K562 (cell line): Measurements from ENCODE around the gene PDGFC. TPM values are rescaled to one million over a fixed set of nuclear protein-coding genes. Genes with fewer than 3 reads are reported as not detected.

Experiments used
- ATAC-seq: fragments of 200-7000 bp; cut with Tn5 transposase; 3 replicates; pipeline ENCODE4 v1.9.1; 2020; ENCODE audit warnings: moderate library complexity
- BruUV-seq: library from RNA; stranded (reverse); fragments of 400-500 nt; replicated peaks from 2 replicates; lab custom pipeline; 2021; lab: Mats Ljungman, UMichigan
- CTCF ChIA-PET: fragments of 300-600 bp; formaldehyde crosslinking; extraction: SDS; loops from one replicate; lab custom pipeline; 2021; ENCODE audit warnings: low intra/inter-chr PET ratio; lab: Yijun Ruan, JAX
- POLR2A ChIA-PET: fragments of 300-600, 350-650 bp; sonication (Branson Sonifier 250); formaldehyde crosslinking; extraction: SDS; loops from one replicate; lab custom pipeline; 2021; ENCODE audit warnings: antibody characterized with exemption, inconsistent platforms; lab: Yijun Ruan, JAX
- DNase-seq, 4 experiments: peaks; one replicate each; pipeline versions ENCODE4 v3.0.0 to v3.0.0-alpha.2; 2011 to 2018; ENCODE audit warnings: low spot score in 3 of 4, mixed read lengths in 3 of 4; ENCODE audit errors: extremely low read depth in 1 of 4
- FAIRE-seq: peaks from 2 replicates; lab custom pipeline; 2011; peaks lifted over from hg19 to GRCh38; lab: Jason Lieb, UNC
- H2AFZ ChIP-seq: 2 replicates; pipeline ENCODE4 v1.6.0; 2011; ENCODE audit warnings: low read depth, low read length, control low read depth, inconsistent platforms
- H3K27ac ChIP-seq: fragments of 200-600 bp; 3 replicates; pipeline ENCODE4 v1.8.0; 2011; ENCODE audit warnings: low read depth, mild to moderate bottlenecking, control low read depth, inconsistent platforms, low read length, moderate library complexity, mixed read lengths; ENCODE audit errors: extremely low read depth
- H3K27me3 ChIP-seq, 2 experiments: fragments of 300-600 bp in 1 of 2; 2 replicates in 1 of 2; 3 replicates in 1 of 2; pipeline versions ENCODE4 v1.6.0 to v1.8.0; 2011; ENCODE audit warnings: inconsistent platforms in 2 of 2, low read length in 2 of 2, mild to moderate bottlenecking in 1 of 2, mixed read lengths in 1 of 2, moderate library complexity in 1 of 2; ENCODE audit not compliant: control insufficient read depth in 2 of 2, insufficient read depth in 2 of 2
- H3K36me3 ChIP-seq: fragments of 300-600 bp; 3 replicates; pipeline ENCODE4 v1.8.0; 2011; ENCODE audit warnings: mild to moderate bottlenecking, low read length, inconsistent platforms; ENCODE audit not compliant: control insufficient read depth, insufficient read depth
- H3K4me1 ChIP-seq, 2 experiments: fragments of 200-600 bp in 1 of 2; replicated peaks in 1 of 2; 2 replicates in 1 of 2; 3 replicates in 1 of 2; pipeline versions ENCODE4 v1.5.1 to v1.8.0; 2011; ENCODE audit warnings: inconsistent platforms in 2 of 2, low read length in 2 of 2, mild to moderate bottlenecking in 1 of 2, mixed read lengths in 1 of 2, moderate library complexity in 1 of 2; ENCODE audit not compliant: control insufficient read depth in 2 of 2, insufficient read depth in 2 of 2
- H3K4me2 ChIP-seq: 2 replicates; pipeline ENCODE4 v1.6.1; 2011; ENCODE audit warnings: low read length, control low read depth, inconsistent platforms, mixed read lengths; ENCODE audit not compliant: insufficient read depth
- H3K4me3 ChIP-seq: fragments of 200-600 bp; sonication (generic), shearing (Covaris generic); 2 replicates; pipeline ENCODE4 v1.5.1; 2016; ENCODE audit warnings: control low read depth, inconsistent platforms
- H3K79me2 ChIP-seq: fragments of 200-600 bp; 3 replicates; pipeline ENCODE4 v1.8.0; 2011; ENCODE audit warnings: low read length, inconsistent platforms; ENCODE audit not compliant: control insufficient read depth, insufficient read depth
- H3K9ac ChIP-seq, 2 experiments: 2 replicates each; pipeline versions ENCODE4 v1.6.0 to v1.6.1; 2011; ENCODE audit warnings: low read depth in 2 of 2, low read length in 2 of 2, control low read depth in 1 of 2, inconsistent platforms in 1 of 2, mild to moderate bottlenecking in 1 of 2, mixed read lengths in 1 of 2; ENCODE audit not compliant: insufficient read depth in 1 of 2
- H3K9me1 ChIP-seq: one replicate; pipeline ENCODE4 v1.6.0; 2011; ENCODE audit warnings: inconsistent platforms, mild to moderate bottlenecking, low read length, moderate library complexity; ENCODE audit not compliant: control insufficient read depth, insufficient read depth
- H3K9me3 ChIP-seq: replicated peaks from 2 replicates; pipeline ENCODE4 v1.5.1; 2011; ENCODE audit warnings: low read depth, low read length, inconsistent platforms; ENCODE audit not compliant: control insufficient read depth, insufficient read depth
- H4K20me1 ChIP-seq: replicated peaks from 2 replicates; pipeline ENCODE4 v1.6.1; 2011; ENCODE audit warnings: low read length, inconsistent platforms, mixed read lengths; ENCODE audit not compliant: control insufficient read depth, insufficient read depth
- HIVEP1 ChIP-seq: fragments of 250-450 bp; sonication (Bioruptor Pico); IDR thresholded peaks from 2 replicates; pipeline ENCODE4 v1.4.0; 2020; ENCODE audit warnings: mild to moderate bottlenecking
- PHF20 ChIP-seq: fragments of 450-650 bp; IDR thresholded peaks from 2 replicates; pipeline ENCODE4 v1.6.1; 2018; ENCODE audit not compliant: partially characterized antibody
- RBM34 ChIP-seq: fragments of 200-400 bp; formaldehyde crosslinking; IDR thresholded peaks from 2 replicates; pipeline ENCODE4 v1.6.1; 2018; ENCODE audit warnings: low read length, borderline replicate concordance; ENCODE audit not compliant: insufficient read depth
- U2AF2 ChIP-seq: fragments of 200-400 bp; formaldehyde crosslinking; optimal IDR thresholded peaks from 2 replicates; pipeline ENCODE3; 2017; ENCODE audit warnings: low read depth, mild to moderate bottlenecking, low read length
- WGBS: fragments of 100-300 bp; shearing (Covaris generic); methylation state at CpG from one replicate; pipeline ENCODE4 v1.1.6; 2016; ENCODE audit warnings: low coverage, mixed read lengths; ENCODE audit not compliant: insufficient coverage; ENCODE audit errors: missing lambda C conversion rate; 5-methylcytosine and 5-hydroxymethylcytosine counted together
- in situ Hi-C: fragments of 300-500 bp; cut with MboI; formaldehyde crosslinking; loops from 4 replicates; pipeline ENCODE4 v1.15.0; 2018; ENCODE audit warnings: inconsistent platforms, mixed read lengths
- intact Hi-C: fragments of 100-400 bp; cut with micrococcal nuclease; formaldehyde crosslinking; loops from 2 replicates; pipeline ENCODE4 v1.14.2; 2022
- polyA plus RNA-seq, 8 experiments: library from polyadenylated mRNA; depleted of rRNA in 4 of 8; stranded (reverse) in 5 of 8; unstranded in 3 of 8; fragments of >200 nt; fragmentation: Nextera tagmentation in 2 of 8; fragmentation: Illumina TruSeq in 1 of 8; extraction: Ambion mirVana in 2 of 8; extraction: Trizol in 1 of 8; gene quantifications; 2 replicates each; pipeline versions ENCODE4 v1.2.1 to v1.2.3, GENCODE V29; 2011 to 2014; ENCODE audit warnings: inconsistent platforms in 1 of 8, missing spikeins in 1 of 8
- total RNA-seq, 7 experiments: library from RNA; depleted of rRNA in 6 of 7; stranded (reverse); fragments of >200 nt in 6 of 7; fragmentation: Illumina TruSeq in 2 of 7; extraction: Trizol in 2 of 7; gene quantifications; 2 replicates each; pipeline versions ENCODE4 v1.2.1 to v1.2.3, GENCODE V29; 2011 to 2021; ENCODE audit warnings: low replicate concordance in 1 of 7
- TF ChIP-seq, protein P1 (sequence below): fragments of 250-450 bp; sonication (Bioruptor Pico); IDR thresholded peaks from 2 replicates; pipeline ENCODE4 v1.6.1; 2021; ENCODE audit warnings: mild to moderate bottlenecking
- TF ChIP-seq, protein P2 (sequence below): sonication (generic); formaldehyde crosslinking; IDR thresholded peaks from 2 replicates; pipeline ENCODE4 v1.9.0; 2022; ENCODE audit warnings: mild to moderate bottlenecking, missing genetic modification reagents
- TF ChIP-seq, protein P3 (sequence below): fragments of 250-450 bp; sonication (Bioruptor Pico); IDR thresholded peaks from 2 replicates; pipeline ENCODE4 v1.8.0; 2022; ENCODE audit warnings: moderate library complexity, mild to moderate bottlenecking, inconsistent platforms

PDGFC gene
- total and polyA plus RNA-seq, 9 of the 15 experiments (the other 6 are each of a cell fraction or from before 2014, with no cell fraction given) = not detected

- TF ChIP-seq, protein P1, sequence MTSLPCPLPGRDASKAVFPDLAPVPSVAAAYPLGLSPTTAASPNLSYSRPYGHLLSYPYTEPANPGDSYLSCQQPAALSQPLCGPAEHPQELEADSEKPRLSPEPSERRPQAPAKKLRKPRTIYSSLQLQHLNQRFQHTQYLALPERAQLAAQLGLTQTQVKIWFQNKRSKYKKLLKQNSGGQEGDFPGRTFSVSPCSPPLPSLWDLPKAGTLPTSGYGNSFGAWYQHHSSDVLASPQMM (CRISPR knock-in tag) = no peak
- TF ChIP-seq, protein P2, sequence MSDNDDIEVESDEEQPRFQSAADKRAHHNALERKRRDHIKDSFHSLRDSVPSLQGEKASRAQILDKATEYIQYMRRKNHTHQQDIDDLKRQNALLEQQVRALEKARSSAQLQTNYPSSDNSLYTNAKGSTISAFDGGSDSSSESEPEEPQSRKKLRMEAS (CRISPR knock-in tag) = no peak
- TF ChIP-seq HIVEP1 (CRISPR knock-in tag) (no peak), RBM34 (no peak), PHF20 (no peak), U2AF2 (no peak)
- TF ChIP-seq, protein P3, sequence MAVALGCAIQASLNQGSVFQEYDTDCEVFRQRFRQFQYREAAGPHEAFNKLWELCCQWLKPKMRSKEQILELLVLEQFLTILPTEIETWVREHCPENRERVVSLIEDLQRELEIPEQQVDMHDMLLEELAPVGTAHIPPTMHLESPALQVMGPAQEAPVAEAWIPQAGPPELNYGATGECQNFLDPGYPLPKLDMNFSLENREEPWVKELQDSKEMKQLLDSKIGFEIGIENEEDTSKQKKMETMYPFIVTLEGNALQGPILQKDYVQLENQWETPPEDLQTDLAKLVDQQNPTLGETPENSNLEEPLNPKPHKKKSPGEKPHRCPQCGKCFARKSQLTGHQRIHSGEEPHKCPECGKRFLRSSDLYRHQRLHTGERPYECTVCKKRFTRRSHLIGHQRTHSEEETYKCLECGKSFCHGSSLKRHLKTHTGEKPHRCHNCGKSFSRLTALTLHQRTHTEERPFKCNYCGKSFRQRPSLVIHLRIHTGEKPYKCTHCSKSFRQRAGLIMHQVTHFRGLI (CRISPR knock-in tag) = no peak
- Histone ChIP-seq H2AFZ (no peak overlapping the region), H3K9ac (no peak overlapping the region), H3K27ac (no peak overlapping the region), H3K79me2 (no peaks in the 10 kb centered on the region), H3K9me1 (no peaks in the 10 kb centered on the region), H3K27me3 (no peaks in the 10 kb centered on the region), H3K9me3 (no peaks in the 10 kb centered on the region; the same call in 1 of the 2 replicates), H3K4me1 (no peaks in the 10 kb centered on the region), H3K36me3 (no peaks in the 10 kb centered on the region), H3K4me3 (no peak overlapping the region), H3K4me2 (no peak overlapping the region), H4K20me1 (no peaks in the 10 kb centered on the region)
- ChIA-PET CTCF (no interaction called here), POLR2A (no interaction called here)
- in situ Hi-C loops (no loop called here), intact Hi-C loops (no loop called here)
- DNase-seq = no peak
- no peak for FAIRE-seq
- WGBS = 0% methylated on average over 3 of the region's 3 CpGs
- no TSS peak for BruUV-seq
- ATAC-seq = no peak
These were observed 95.9 kb downstream of the PDGFC start for GRCh38 chr4:156875704-156876103.
